ENCODE data around the gene LDAF1.
A peak's percentile ranks its signal among the peaks of the same experiment; 100 is the strongest.
"Not testable (repeated sequence)": the region's sequence is repeated elsewhere in the genome, so short reads cannot be mapped to it uniquely, and the experiment has no call there.

LDAF1 gene

DNA sequence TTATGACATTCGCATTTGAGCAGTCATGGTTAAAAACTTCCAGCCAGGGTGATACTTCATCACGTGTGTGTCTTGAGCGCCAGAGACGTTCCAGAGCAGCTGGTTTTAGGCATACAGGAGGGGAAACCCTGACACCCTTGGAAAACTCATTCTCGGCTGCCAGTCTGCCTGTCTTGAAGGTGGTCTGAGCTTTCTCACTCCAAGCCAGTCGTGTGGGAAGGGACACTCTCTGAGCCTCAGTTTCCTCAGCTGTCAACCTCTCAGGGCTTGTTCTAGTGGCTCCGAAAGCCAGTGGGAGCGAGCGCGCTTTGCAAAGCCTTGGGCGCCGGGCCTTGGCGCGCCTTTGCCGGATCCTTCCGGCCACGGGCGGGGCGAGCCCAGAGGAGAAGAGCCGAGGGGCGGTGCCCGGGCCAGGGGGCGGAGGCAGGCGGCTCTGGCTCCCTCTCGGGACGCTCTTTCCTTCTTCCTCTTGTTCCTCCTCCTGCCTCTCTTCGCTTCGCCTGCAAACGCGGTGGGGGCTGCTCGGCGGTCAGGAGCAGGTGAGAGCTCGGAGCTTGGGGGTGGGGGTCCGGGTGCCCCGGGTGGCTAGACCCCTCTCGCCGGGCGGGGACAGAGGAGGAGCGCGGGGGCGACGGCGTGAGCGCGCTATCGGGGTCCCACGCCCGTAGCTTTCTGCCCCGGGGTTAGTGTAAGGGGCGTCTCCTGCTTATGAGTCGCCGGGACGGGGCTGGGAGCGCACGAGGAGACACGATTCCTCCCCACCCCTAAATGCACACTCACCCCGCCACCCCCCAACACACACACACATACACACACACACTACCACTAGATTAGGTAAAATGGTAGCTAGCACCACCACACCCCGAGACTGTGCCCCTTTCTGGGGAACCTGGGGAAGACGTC, at the start of gene LDAF1:
Gene LDAF1, plus strand, starts transcription at position 467 of the 903 bp plus-strand sequence. CDS start 2,509 bp downstream, outside the sequence.
- DNase-seq (ENCODE audit: low read depth in 2 of 2) = peak; percentile 74 to 78

- DNase-seq (ENCODE audit: low read depth in 2 of 2) = not testable (repeated sequence)
Measured at GRCh38 chr16:21115551-21115950, 42.9 kb upstream of the LDAF1 start.

GRCh38 chr16:21116148-21116693, 42.3 kb upstream of the LDAF1 start:
- no peak for DNase-seq (ENCODE audit: low read depth in 2 of 2)

DNA sequence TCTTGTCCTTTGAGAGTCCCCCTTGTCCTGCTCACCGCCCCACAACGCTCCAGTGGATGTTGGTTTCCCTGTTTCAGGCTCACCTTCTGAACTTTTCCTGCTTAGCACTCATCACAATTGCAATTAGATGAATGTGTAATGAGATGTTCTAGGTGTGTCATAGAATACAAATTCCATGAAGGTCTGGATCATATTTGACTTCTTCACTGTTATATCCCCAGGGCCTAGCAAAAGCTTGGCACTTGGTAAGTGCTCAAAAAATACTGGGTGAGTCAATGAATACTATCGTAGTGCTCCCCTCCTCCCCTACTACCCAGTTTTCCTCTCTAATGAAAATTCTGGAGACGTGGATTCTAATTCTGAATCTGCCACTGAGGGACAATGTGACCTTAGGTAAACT, 40.9 kb upstream of the LDAF1 start:
- DNase-seq (ENCODE audit: low read depth in 2 of 2) = no peak

GRCh38 chr16:21120976-21121520, 37.4 kb upstream of the LDAF1 start:
- DNase-seq (ENCODE audit: low read depth in 2 of 2) = no peak

GRCh38 chr16:21125191-21125590, 33.3 kb upstream of the LDAF1 start:
- DNase-seq (ENCODE audit: low read depth in 2 of 2) = no peak

- DNase-seq (ENCODE audit: low read depth in 2 of 2) = no peak
Measured at GRCh38 chr16:21126518-21126917, 32.0 kb upstream of the LDAF1 start.

DNA sequence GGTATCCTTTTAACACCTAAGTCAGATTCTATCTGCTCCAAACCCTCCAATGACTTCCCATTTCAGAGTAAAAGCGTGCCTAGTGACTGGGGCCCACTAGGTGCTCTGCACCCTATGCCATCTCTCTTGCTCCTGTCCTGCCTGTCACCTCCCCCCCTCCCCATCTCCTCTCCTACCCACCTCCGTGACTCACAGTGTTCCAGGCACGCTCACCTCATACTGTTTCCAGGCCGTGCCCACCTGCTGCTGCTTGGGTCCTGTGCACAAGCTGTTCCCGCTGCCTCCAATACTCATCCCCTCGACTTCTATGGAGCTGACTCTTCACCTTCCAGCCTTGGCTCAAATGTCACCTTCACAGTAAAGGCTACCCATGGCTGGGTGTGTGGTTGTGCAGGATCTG, 29.5 kb upstream of the LDAF1 start:
- DNase-seq (ENCODE audit: low read depth in 2 of 2) = no peak

DNA sequence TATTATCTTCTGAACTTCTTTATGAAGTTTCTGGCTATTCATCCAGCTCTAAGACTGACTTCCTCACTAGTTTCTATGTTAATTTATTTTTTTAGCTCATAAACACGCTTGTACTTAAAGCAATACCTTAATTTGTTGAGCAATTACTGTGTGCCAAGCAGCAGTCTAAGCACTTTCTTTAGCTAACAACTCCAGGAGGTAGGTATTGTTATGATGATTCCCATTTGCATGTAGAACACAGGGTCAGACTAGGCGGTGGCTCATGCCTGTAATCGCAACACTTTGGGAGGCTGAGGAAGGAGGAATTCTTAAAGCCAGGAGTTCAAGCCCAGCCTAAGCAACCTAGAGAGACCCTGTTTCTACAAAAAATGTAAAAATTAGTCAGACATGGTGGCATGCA, 27.7 kb upstream of the LDAF1 start:
- DNase-seq (ENCODE audit: low read depth in 2 of 2) = no peak

DNA sequence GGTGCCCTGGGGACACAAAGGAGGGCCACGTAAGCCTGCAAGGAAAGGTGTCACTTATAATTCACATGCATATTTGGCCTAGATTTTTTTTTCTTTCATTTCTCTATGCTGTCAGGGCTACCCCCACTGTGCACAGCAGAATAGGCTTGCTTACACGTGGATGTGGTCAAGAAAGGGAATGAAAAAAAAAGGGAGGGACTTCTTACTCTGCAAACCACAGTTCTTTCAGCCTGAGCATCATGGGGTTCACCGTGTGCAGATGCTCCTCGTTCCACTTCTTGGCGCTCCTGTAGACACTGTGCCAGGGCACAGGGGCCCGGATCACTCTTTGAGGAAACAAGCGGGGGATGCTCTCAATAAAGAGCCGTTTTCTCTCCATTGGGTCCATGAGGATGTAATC, 24.4 kb upstream of the LDAF1 start:
- DNase-seq (ENCODE audit: low read depth in 2 of 2) = no peak

DNA sequence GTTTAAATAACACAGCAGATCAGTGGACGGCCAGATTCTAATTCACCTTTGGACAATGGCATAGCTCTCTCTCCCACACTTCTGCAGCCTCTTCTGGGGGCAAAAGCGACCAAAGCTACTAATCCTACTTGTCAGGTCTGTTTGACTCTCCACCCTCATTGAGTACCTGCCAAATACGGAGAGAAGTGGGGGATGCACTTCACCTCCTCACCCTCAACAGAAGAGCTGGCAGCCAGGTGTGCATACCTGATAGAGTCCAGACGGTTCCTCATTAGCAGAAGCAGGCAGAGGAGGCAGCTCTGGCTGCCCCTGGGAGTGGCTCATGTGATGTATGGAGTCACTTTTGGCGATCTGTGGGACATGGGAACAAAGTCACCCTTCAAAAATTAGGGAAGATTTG, 12.7 kb upstream of the LDAF1 start:
- no peak for DNase-seq (ENCODE audit: low read depth in 2 of 2)

DNA sequence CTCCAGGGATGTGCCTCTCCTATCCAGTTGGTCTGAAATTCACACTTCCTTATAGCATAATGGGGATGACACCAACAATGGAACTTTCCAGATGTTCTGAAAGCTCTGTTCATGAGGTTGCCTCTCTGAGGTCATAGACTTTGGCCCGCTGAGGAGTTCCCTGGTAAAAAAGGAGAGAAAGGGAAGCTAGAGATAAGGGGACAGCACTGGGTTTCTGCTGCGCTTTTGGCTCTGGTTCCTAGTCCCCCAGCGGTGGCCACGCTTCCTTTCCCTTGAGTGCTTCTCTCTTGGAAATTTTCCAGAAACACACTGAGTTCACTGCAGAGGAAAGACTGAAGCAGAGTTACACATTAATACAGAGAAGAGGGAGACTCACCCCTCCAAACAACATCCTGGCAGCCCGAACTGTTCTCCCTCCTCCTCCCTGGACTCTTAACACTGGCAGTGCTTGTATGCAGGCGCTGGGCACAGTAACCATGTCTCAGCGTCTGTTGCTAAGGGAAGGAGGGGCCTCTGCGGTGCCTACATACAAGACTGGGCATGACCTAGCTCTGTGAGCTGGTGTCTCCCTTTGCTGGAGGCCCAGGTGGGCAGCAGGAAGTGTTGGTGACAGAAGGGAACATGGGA, 8.0 kb upstream of the LDAF1 start, which contains the start of gene DNAH3:
Gene DNAH3, minus strand, starts transcription at position 472 of the 627 bp plus-strand sequence. CDS start 527 bp downstream, outside the sequence.
- DNase-seq (ENCODE audit: low read depth in 2 of 2) = no peak

GRCh38 chr16:21152160-21153030, 6.1 kb upstream of the LDAF1 start:
- DNase-seq (ENCODE audit: low read depth in 2 of 2) = not testable (repeated sequence)

DNA sequence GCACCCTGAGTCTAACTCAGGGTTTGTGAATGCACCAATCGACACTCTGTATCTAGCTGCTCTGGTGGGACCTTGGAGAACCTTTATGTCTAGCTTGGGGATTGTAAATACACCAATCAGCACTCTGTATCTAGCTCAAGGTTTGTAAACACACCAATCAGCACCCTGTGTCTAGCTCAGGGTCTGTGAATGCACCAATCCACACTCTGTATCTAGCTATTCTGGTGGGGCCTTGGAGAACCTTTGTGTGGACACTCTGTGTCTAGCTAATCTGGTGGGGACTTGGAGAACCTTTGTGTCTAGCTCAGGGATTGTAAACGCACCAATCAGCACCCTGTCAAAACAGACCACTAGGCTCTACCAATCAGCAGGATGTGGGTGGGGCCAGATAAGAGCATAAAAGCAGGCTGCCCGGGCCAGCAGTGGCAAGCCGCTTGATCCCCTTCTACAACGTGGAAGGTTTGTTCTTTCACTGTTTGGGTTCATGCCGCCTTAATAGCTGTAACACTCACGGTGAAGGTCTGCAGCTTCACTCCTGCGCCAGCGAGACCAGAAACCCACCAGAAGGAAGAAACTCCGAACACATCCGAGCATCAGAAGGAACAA, 5.2 kb upstream of the LDAF1 start:
- DNase-seq (ENCODE audit: low read depth in 2 of 2) = not testable (repeated sequence)

- not testable (repeated sequence) for DNase-seq (ENCODE audit: low read depth in 2 of 2)
Measured at GRCh38 chr16:21156011-21156410, 2.5 kb upstream of the LDAF1 start.

DNA sequence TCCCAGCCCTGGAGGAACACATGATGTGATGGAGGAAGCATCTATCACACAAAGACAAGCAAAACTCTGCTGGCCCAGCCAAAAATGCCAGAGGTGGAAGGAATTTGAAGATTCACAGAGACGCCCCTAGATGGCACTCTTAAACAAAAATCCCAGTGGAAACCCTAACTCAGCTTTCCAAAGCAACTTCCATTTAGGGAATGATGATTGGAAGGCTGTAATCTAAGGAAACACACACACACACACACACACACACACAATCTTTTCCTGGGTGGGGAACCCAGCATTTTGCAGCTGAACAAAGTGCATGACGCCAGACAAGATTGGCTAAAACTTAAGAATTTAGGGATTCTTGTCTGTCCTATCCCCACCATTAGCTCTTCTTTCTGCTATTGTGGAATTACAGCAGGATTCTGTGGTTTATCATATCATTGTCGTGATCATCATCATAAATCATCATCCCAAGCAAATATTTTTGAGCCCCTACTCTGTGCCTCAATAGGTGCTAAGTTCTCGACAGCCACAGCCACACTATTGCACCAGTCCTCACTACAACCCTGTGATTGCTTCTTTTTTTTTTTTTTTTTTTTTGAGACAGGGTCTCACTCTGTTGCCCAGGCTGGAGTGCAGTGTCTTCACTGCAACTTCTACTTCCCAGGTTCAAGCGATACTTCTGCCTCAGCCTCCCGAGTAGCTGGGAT, 1.6 kb upstream of the LDAF1 start:
- DNase-seq (ENCODE audit: low read depth in 2 of 2) = no peak

DNA sequence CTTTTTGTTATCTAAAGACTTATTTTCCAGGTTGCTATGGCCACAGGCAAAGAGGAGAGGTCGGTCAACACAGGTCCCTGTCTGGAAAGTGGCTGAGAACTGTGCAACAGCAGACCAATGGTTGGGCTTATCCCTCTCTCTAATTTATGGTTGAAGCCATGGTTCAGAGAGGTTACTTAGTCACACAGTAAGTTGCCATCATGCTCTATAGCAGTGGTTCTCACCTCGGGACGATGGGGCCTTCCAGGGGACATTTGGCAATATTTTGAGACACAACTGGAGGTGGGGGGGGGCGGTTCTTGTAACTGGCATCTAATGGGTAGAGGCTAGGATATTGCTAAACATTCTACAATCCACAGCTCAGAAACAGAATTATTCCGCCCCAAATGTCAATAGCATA, 842 bp upstream of the LDAF1 start:
- DNase-seq (ENCODE audit: low read depth in 2 of 2) = no peak

GRCh38 chr16:21159281-21159951, 942 bp downstream of the LDAF1 start:
- DNase-seq (ENCODE audit: low read depth in 2 of 2) = no peak

DNA sequence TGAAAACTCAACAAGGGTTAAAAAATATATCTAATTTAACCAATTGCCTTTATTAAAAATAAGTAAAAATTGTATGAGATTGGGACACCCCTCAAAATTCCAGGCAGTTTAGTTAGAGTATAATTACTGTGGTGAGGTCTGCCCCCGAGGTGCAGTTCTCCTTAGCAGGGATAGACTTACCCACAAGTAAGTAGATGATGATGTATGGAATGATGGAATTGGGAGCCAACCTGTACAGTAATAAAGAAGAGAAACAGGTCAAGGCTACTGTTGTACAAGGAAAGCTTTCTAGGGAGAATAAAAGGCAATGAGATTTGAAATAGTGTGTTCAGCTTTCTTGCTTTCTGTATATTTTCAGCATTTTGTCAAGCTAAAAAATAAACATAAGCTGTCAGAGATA, 1.8 kb downstream of the LDAF1 start:
- no peak for DNase-seq (ENCODE audit: low read depth in 2 of 2)

- DNase-seq (ENCODE audit: low read depth in 2 of 2) = no peak
Measured at GRCh38 chr16:21161211-21161610, 2.7 kb downstream of the LDAF1 start.
